Fibroblast of mammary gland (primary cell): ENCODE measurements around the gene ETFRF1.

ENCODE experiments used
- DNase-seq: peaks from one replicate; pipeline ENCODE4 v3.0.0-alpha.2; 2010; ENCODE audit warnings: low read depth
- H3K4me3 ChIP-seq: 2 replicates; pipeline ENCODE4 v1.5.1; 2011; ENCODE audit warnings: low read depth, mild to moderate bottlenecking, low read length, moderate library complexity; ENCODE audit not compliant: control insufficient read depth
- CTCF ChIP-seq: conservative IDR thresholded peaks from 2 replicates; pipeline ENCODE4 v1.5.1; 2011; ENCODE audit warnings: low read depth, low read length, inconsistent platforms; ENCODE audit not compliant: control insufficient read depth, insufficient read depth

The ETFRF1 gene

GRCh38 chr12:25162866-25163265, 32.2 kb upstream of the ETFRF1 start:
- DNase-seq = no peak
- no peak for TF ChIP-seq CTCF

GRCh38 chr12:25182765-25183164, 12.3 kb upstream of the ETFRF1 start:
- H3K4me3 ChIP-seq = no peak overlapping the region
- TF ChIP-seq CTCF = no peak
- no peak for DNase-seq

More at GRCh38 chr12:25162866-25163265, 32.2 kb upstream of the ETFRF1 start:
- no peak overlapping the region for H3K4me3 ChIP-seq

- no peak for TF ChIP-seq CTCF
- DNase-seq = no peak
- no peak overlapping the region for H3K4me3 ChIP-seq
These were observed 10.9 kb upstream of the ETFRF1 start for GRCh38 chr12:25184132-25184531.

- no peak for DNase-seq
- TF ChIP-seq CTCF = no peak
- no peak overlapping the region for H3K4me3 ChIP-seq
These were observed 8.8 kb upstream of the ETFRF1 start for GRCh38 chr12:25186038-25186787.

- no peak overlapping the region for H3K4me3 ChIP-seq
- no peak for DNase-seq
- no peak for TF ChIP-seq CTCF
These were observed 8.1 kb upstream of the ETFRF1 start for GRCh38 chr12:25186788-25187402.

GRCh38 chr12:25187781-25188180, 7.3 kb upstream of the ETFRF1 start:
- H3K4me3 ChIP-seq = no peak overlapping the region
- no peak for TF ChIP-seq CTCF
- peak; percentile 91 for DNase-seq

- DNase-seq = no peak
- H3K4me3 ChIP-seq = no peak overlapping the region
- TF ChIP-seq CTCF = no peak
These were observed 5.4 kb upstream of the ETFRF1 start for GRCh38 chr12:25189656-25190055.
